Suprapubic skin (tissue), 3 donors: ENCODE data around the gene AMACR.

ENCODE experiments used
- CTCF ChIP-seq, 2 donors: fragments of 200-600 bp in 1 of 2; fragments of 450-650 bp in 1 of 2; sonication (generic) in 1 of 2; IDR thresholded peaks; one replicate each; pipeline ENCODE4 v1.5.1; 2016 to 2019; ENCODE audit warnings: antibody characterized with exemption in 2 of 2, mild to moderate bottlenecking in 1 of 2, moderate library complexity in 1 of 2
- POLR2AphosphoS5 ChIP-seq, 3 donors: sonication (generic); formaldehyde crosslinking; IDR thresholded peaks; one replicate each; pipeline ENCODE4 v1.6.1; 2017; ENCODE audit warnings: antibody characterized with exemption in 3 of 3

- TF ChIP-seq CTCF (IDR thresholded peaks at IDR 0.05) (no peak), POLR2AphosphoS5 (IDR thresholded peaks at IDR 0.05) (no peak)
Observed at GRCh38 chr5:33941090-33941489, 66.8 kb downstream of the AMACR start.
